Duodenal mucosa (tissue), 2 donors: Measurements from ENCODE around the gene HMG20A.

ENCODE experiments used
- H3K27ac ChIP-seq: one replicate; pipeline ENCODE4 v1.7.0; 2013; ENCODE audit warnings: low read depth, low read length
- H3K27me3 ChIP-seq, 2 donors: one replicate each; pipeline ENCODE4 v1.7.0; 2013; ENCODE audit warnings: low read length in 2 of 2, control low read depth in 1 of 2; ENCODE audit not compliant: insufficient read depth in 2 of 2, control insufficient read depth in 1 of 2
- H3K36me3 ChIP-seq, 2 donors: one replicate each; pipeline ENCODE4 v1.7.0; 2013; ENCODE audit warnings: low read length in 2 of 2, control low read depth in 1 of 2; ENCODE audit not compliant: insufficient read depth in 2 of 2, control insufficient read depth in 1 of 2
- H3K4me1 ChIP-seq, 2 donors: one replicate each; pipeline ENCODE4 v1.7.0; 2013; ENCODE audit warnings: low read length in 2 of 2, control low read depth in 1 of 2; ENCODE audit not compliant: insufficient read depth in 2 of 2, control insufficient read depth in 1 of 2
- H3K4me3 ChIP-seq, 2 donors: one replicate each; pipeline ENCODE4 v1.7.0; 2013; ENCODE audit warnings: low read length in 2 of 2, low read depth in 1 of 2
- H3K9ac ChIP-seq, 2 donors: one replicate each; pipeline ENCODE4 v1.7.0; 2013; ENCODE audit warnings: low read length in 2 of 2, low read depth in 1 of 2
- H3K9me3 ChIP-seq, 2 donors: one replicate each; pipeline ENCODE4 v1.7.0; 2013; ENCODE audit warnings: low read length in 2 of 2, control low read depth in 1 of 2; ENCODE audit not compliant: control insufficient read depth in 1 of 2

The HMG20A gene

GRCh38 chr15:77415450-77416147, 5.1 kb upstream of the HMG20A start:
- no peaks in the 10 kb centered on the region for H3K36me3 ChIP-seq
- H3K4me1 ChIP-seq: peaks cover 6 to 35% of the 10 kb centered on the region in 2 donors

GRCh38 chr15:77416148-77416455, 4.6 kb upstream of the HMG20A start:
- Histone ChIP-seq H3K4me3 (no peak overlapping the region), H3K9ac (no peak overlapping the region), H3K9me3 (no peaks in the 10 kb centered on the region), H3K36me3 (no peaks in the 10 kb centered on the region), H3K4me1 (peaks cover 4 to 33% of the 10 kb centered on the region in 2 donors), H3K27me3 (no peaks in the 10 kb centered on the region), H3K27ac (no peak overlapping the region)

More at GRCh38 chr15:77415450-77416147, 5.1 kb upstream of the HMG20A start:
- H3K9ac ChIP-seq: no peak overlapping the region
- no peak overlapping the region for H3K27ac ChIP-seq
- H3K4me3 ChIP-seq: no peak overlapping the region
- H3K27me3 ChIP-seq: no peaks in the 10 kb centered on the region
- no peaks in the 10 kb centered on the region for H3K9me3 ChIP-seq

GRCh38 chr15:77416954-77417353, 3.7 kb upstream of the HMG20A start:
- Histone ChIP-seq H3K27ac (no peak overlapping the region), H3K36me3 (no peaks in the 10 kb centered on the region), H3K27me3 (no peaks in the 10 kb centered on the region), H3K4me3 (no peak overlapping the region), H3K9ac (no peak overlapping the region), H3K9me3 (no peaks in the 10 kb centered on the region), H3K4me1 (peaks cover 7 to 32% of the 10 kb centered on the region in 2 donors)

- Histone ChIP-seq H3K36me3 (no peaks in the 10 kb centered on the region), H3K4me1 (peaks cover 10 to 31% of the 10 kb centered on the region in 2 donors), H3K4me3 (no peak overlapping the region), H3K27ac (no peak overlapping the region), H3K27me3 (no peaks in the 10 kb centered on the region), H3K9me3 (no peaks in the 10 kb centered on the region), H3K9ac (no peak overlapping the region)
These were observed 3.1 kb upstream of the HMG20A start for GRCh38 chr15:77417602-77418001.

GRCh38 chr15:77418391-77418965, 2.2 kb upstream of the HMG20A start:
- Histone ChIP-seq H3K27me3 (no peaks in the 10 kb centered on the region), H3K9ac (peak overlapping the region in 1 of 2 donors; percentile 76), H3K36me3 (no peaks in the 10 kb centered on the region), H3K9me3 (no peaks in the 10 kb centered on the region), H3K27ac (no peak overlapping the region), H3K4me1 (peaks cover 12 to 32% of the 10 kb centered on the region in 2 donors), H3K4me3 (peak overlapping the region; percentile 85 to 93)

- Histone ChIP-seq H3K9me3 (no peaks in the 10 kb centered on the region), H3K36me3 (no peaks in the 10 kb centered on the region), H3K4me3 (peak overlapping the region; percentile 85 to 93), H3K27ac (peak overlapping the region; percentile 90), H3K27me3 (no peaks in the 10 kb centered on the region), H3K4me1 (peaks cover 14 to 38% of the 10 kb centered on the region in 2 donors), H3K9ac (peak overlapping the region; percentile 76 to 90)
These were observed 1.5 kb upstream of the HMG20A start for GRCh38 chr15:77418966-77419835.

- Histone ChIP-seq H3K36me3 (no peaks in the 10 kb centered on the region), H3K27ac (peak within 1 kb of the TSS; percentile 90), H3K9ac (peak within 1 kb of the TSS; percentile 87 to 97), H3K4me1 (peaks cover 19 to 35% of the 10 kb centered on the region in 2 donors), H3K4me3 (peak within 1 kb of the TSS; percentile 87 to 96), H3K9me3 (no peaks in the 10 kb centered on the region), H3K27me3 (no peaks in the 10 kb centered on the region)
These were observed 665 bp upstream of the HMG20A start, which contains the start of gene PEAK1 for GRCh38 chr15:77419836-77420609. PEAK1 (minus strand) TSS chr15:77420104; CDS start chr15:77181926, 238,178 bp downstream.

- no peak overlapping the region for H3K27ac ChIP-seq
- H3K4me3 ChIP-seq: peak overlapping the region; percentile 87 to 96
- peak overlapping the region; percentile 87 to 97 for H3K9ac ChIP-seq
- peaks cover 19 to 27% of the 10 kb centered on the region in 2 donors for H3K4me1 ChIP-seq
- no peaks in the 10 kb centered on the region for H3K9me3 ChIP-seq
- no peaks in the 10 kb centered on the region for H3K36me3 ChIP-seq
- no peaks in the 10 kb centered on the region for H3K27me3 ChIP-seq
These were observed 647 bp downstream of the HMG20A start for GRCh38 chr15:77421370-77421700.

GRCh38 chr15:77425104-77425503, 4.4 kb downstream of the HMG20A start:
- H3K9me3 ChIP-seq: no peaks in the 10 kb centered on the region
- H3K36me3 ChIP-seq: no peaks in the 10 kb centered on the region
- H3K27ac ChIP-seq: no peak overlapping the region
- H3K9ac ChIP-seq: no peak overlapping the region
- H3K27me3 ChIP-seq: no peaks in the 10 kb centered on the region
- H3K4me3 ChIP-seq: no peak overlapping the region
- H3K4me1 ChIP-seq: peaks cover 15 to 19% of the 10 kb centered on the region in 2 donors
